Posterior vena cava (tissue), 2 donors: ENCODE results near the gene PIKFYVE. TPM values are rescaled to one million over a fixed set of nuclear protein-coding genes. Genes with fewer than 3 reads are reported as not detected.
"Not testable (repeated sequence)": the region's sequence is repeated elsewhere in the genome, so short reads cannot be mapped to it uniquely, and the experiment has no call there.

Source experiments
- DNase-seq: peaks from one replicate; pipeline ENCODE4 v3.0.0-alpha.2; 2020; ENCODE audit warnings: low spot score
- intact Hi-C, 2 donors: fragments of 100-400 bp; cut with DNase I; formaldehyde crosslinking; loops; one replicate each; pipeline versions ENCODE4 v1.14.1 to v1.14.2; 2022 to 2023
- long read RNA-seq, 2 donors: library from polyadenylated mRNA; unstranded; transcript quantifications; one replicate each; pipeline ENCODE4 v2.0.0, GENCODE V29; 2020 to 2021
- total RNA-seq, 2 donors: library from RNA; stranded (reverse); fragmentation: NEBNext Ultra II Directional; extraction: Animal tissue kit (Norgen Biotek cat#: 25700); gene quantifications; one replicate each; pipeline ENCODE4 v1.2.1, GENCODE V29; 2021
- donor health status: DM: yes; HTN: yes; CAD: no.
- donor health status: DM: yes; HTN: yes; CAD: no.

PIKFYVE gene
- 10 to 100 TPM; 25.4 to 26.1 TPM for total RNA-seq
- long read RNA-seq, donor 1, partial matches to known transcripts = 4 of 5 reads
- long read RNA-seq, donor 1, other reads (novel, unspliced or antisense) = 1 of 5 reads
- long read RNA-seq, donor 2, partial matches to known transcripts = 2 of 3 reads
- long read RNA-seq, donor 2, other reads (novel, unspliced or antisense) = 1 of 3 reads

GRCh38 chr2:208265801-208266552, at the start of gene PIKFYVE:
TSS of gene PIKFYVE (plus strand) at chr2:208266255. CDS start at chr2:208271520, 5,265 bp downstream.
- DNase-seq = peak; percentile 98
- intact Hi-C loops = no loop called here

GRCh38 chr2:208221873-208222272, 44.2 kb upstream of the PIKFYVE start:
- DNase-seq, intact Hi-C loops: not testable (repeated sequence)

- no peak for DNase-seq
- intact Hi-C loops = no loop called here
These were observed 43.7 kb upstream of the PIKFYVE start for GRCh38 chr2:208222351-208222750.

- DNase-seq = no peak
- intact Hi-C loops = no loop called here
These were observed 41.3 kb upstream of the PIKFYVE start for GRCh38 chr2:208224802-208225201.

GRCh38 chr2:208227581-208228232, 38.3 kb upstream of the PIKFYVE start:
- no peak for DNase-seq
- intact Hi-C loops = no loop called here

DNA sequence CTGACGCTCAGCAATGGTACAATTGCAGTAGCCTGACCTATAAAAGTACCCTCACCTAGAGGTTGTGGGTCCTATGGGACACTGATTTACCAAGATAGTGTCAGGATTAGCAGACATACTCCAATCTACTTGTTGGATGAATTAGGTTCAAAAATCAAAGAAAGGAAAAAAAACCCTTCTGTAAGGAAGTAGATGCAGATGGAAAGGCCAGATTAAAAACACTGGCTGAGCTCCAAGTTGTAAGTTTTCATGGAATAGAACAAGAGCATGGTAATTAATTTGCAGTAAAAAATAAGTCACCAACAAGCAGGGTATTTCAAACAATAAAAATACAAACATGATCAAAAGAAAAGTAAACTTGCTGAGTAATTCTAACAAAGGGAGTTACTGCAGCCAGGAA, 37.6 kb upstream of the PIKFYVE start:
- intact Hi-C loops = no loop called here

DNA sequence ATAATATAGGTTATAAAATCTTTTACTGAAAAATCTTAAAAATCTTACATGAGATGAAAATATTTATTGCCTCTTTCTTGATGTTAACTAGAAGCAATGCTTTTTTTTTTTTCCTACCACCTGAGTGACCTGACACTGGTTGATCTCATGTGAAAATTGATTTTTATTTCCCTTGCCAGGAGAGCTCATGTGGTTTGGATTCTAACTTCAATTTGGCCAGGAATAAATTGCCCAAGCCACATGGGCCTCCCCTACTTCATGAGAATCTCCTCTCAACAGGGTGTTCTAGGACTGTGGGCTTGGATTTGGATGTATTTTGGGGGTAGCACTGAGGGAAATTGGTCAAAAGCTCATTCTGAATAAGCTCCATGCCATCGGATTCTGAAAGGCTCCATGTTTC, 31.3 kb upstream of the PIKFYVE start:
- intact Hi-C loops = loop anchor here in 1 of 2 donors (10.0 kb wide), 1 partner anchor 50 kb away; no protein-coding TSS in a partner anchor
- no peak for DNase-seq

More for the DNA sequence above, 37.6 kb upstream of the PIKFYVE start:
- no peak for DNase-seq

GRCh38 chr2:208235860-208236259, 30.2 kb upstream of the PIKFYVE start:
- intact Hi-C loops = loop anchor here in 1 of 2 donors (10.0 kb wide), 1 partner anchor 51 kb away; no protein-coding TSS in a partner anchor
- DNase-seq = no peak

- intact Hi-C loops = loop anchor here in 1 of 2 donors (10.0 kb wide), 1 partner anchor 55 kb away; no protein-coding TSS in a partner anchor
- DNase-seq = no peak
These were observed 26.1 kb upstream of the PIKFYVE start for GRCh38 chr2:208239770-208240493.

DNA sequence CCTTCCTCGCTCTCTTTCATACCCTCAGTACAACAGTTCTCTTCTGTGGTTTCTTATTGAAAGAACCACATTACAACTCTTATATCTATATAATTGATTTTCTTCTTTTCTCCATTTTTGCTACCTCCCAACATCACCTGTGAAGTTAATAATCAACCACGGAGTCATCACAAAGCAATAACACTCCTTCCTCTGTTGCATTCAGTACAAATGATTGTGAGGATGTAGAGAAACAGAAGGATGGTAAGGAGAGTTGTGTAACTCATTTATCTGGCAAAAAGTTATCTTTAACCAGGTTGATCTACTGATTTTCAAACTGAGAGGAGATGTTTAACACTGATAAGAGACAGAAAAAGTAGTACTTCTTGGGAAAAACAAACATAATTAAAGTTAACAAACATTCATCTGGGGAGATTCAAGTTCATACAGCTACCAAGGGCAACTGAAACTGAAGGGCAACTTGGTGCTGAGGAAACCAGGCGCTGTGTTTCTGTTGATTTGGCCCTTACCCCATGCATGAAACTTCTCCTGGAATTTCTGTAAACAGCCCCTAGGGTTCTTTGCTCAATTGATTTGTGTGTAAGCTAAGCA, 25.3 kb upstream of the PIKFYVE start:
- no peak for DNase-seq
- intact Hi-C loops = no loop called here

DNA sequence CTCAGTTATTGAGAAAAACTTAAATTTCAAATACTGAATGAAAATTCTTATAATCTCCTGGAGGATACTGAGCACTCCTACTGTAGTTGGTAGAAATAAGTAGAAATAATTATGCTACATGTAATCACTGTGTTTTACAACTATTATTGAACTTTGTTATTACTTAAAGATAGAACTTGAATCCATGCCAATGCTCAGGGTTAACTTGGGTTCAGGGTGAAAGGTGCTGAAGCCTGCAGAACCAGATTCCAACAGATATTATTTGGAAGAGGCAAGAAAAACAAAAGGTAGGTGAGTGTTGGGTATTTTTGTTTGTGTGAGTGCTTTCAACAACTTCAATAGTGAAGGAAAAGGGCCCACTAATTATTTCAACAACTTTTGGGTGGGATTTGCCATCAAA, 21.6 kb upstream of the PIKFYVE start:
- intact Hi-C loops = no loop called here
- no peak for DNase-seq

DNA sequence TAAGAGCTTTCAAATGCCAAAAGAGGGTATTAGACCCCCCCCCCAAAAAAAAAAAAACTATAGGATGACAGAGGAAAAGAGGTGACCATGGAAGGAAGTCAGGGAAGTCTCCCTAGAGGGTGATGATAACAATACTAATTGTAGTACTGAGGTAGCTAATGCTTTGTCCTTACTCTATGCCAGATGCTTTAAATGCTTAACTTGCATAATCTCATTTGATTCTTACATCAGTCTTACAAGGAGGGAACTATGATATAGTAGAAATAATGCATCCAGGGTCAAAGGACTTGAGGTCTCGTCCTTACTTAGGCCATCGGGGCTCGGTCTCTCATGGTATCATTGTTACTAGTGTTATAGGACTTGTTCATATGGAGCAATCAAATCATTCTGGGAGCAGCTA, 20.3 kb upstream of the PIKFYVE start:
- DNase-seq = no peak
- intact Hi-C loops = no loop called here

GRCh38 chr2:208248601-208249000, 17.5 kb upstream of the PIKFYVE start:
- intact Hi-C loops = no loop called here

GRCh38 chr2:208249296-208249695, 16.8 kb upstream of the PIKFYVE start:
- no peak for DNase-seq
- intact Hi-C loops = no loop called here

More at GRCh38 chr2:208248601-208249000, 17.5 kb upstream of the PIKFYVE start:
- no peak for DNase-seq

- no peak for DNase-seq
- intact Hi-C loops = loop anchor here (10.0 kb wide), 1 partner anchor 76 kb away; no protein-coding TSS in a partner anchor
These were observed 15.7 kb upstream of the PIKFYVE start for GRCh38 chr2:208250388-208250787.

- intact Hi-C loops = loop anchor here (10.0 kb wide), 1 partner anchor 76 kb away; no protein-coding TSS in a partner anchor
- no peak for DNase-seq
These were observed 15.0 kb upstream of the PIKFYVE start for GRCh38 chr2:208251098-208251497.

- intact Hi-C loops = loop anchor here (10.0 kb wide), 1 partner anchor 78 kb away; no protein-coding TSS in a partner anchor
- no peak for DNase-seq
These were observed 13.2 kb upstream of the PIKFYVE start for GRCh38 chr2:208252716-208253492.

- intact Hi-C loops = loop anchor here (10.0 kb wide), 1 partner anchor 79 kb away; no protein-coding TSS in a partner anchor
These were observed 12.4 kb upstream of the PIKFYVE start for GRCh38 chr2:208253600-208254117.

More at GRCh38 chr2:208253600-208254117, 12.4 kb upstream of the PIKFYVE start:
- no peak for DNase-seq
